HCT116 (cell line): ENCODE data around the gene CRHBP. TPM values are rescaled to one million over a fixed set of nuclear protein-coding genes. Genes with fewer than 3 reads are reported as not detected.

ENCODE experiments used
- ATAC-seq: fragments of 200-7000 bp; cut with Tn5 transposase; 2 replicates; pipeline ENCODE4 v1.9.1; 2020; ENCODE audit warnings: mild to moderate bottlenecking, moderate library complexity
- BruUV-seq: library from RNA; stranded (reverse); fragments of 400-500 nt; replicated peaks from 2 replicates; lab custom pipeline; 2021; lab: Mats Ljungman, UMichigan
- CTCF ChIA-PET: fragments of 300-600 bp; sonication (Branson Sonifier 250); formaldehyde crosslinking; loops from one replicate; lab custom pipeline; 2021; ENCODE audit warnings: antibody characterized with exemption; lab: Charles Lee
- POLR2A ChIA-PET: fragments of 300-600, 350-600 bp; sonication (Branson Sonifier 250); formaldehyde crosslinking; loops from one replicate; lab custom pipeline; 2021; ENCODE audit warnings: antibody characterized with exemption; lab: Charles Lee
- RAD21 ChIA-PET, 2 experiments: fragments of 300-600 bp; sonication (Branson Sonifier 250); formaldehyde crosslinking; loops; one replicate each; lab custom pipeline; 2023; ENCODE audit warnings: low total read pairs in 2 of 2; ENCODE audit not compliant: uncharacterized antibody in 2 of 2, unreplicated experiment in 2 of 2, low non-redundant PET in 1 of 2; lab: Charles Lee
- DNase-seq: peaks from one replicate; pipeline ENCODE4 v3.0.0-alpha.2; 2010; ENCODE audit warnings: low read depth, low spot score
- H2AFZ ChIP-seq: fragments of 200-600 bp; shearing (Covaris generic), sonication (generic); 2 replicates; pipeline ENCODE4 v1.6.1; 2017; ENCODE audit warnings: low read depth, mixed run types, mixed read lengths, antibody characterized with exemption, low read length; ENCODE audit not compliant: poor library complexity, severe bottlenecking
- H3K27ac ChIP-seq: 2 replicates; pipeline ENCODE4 v1.5.1; 2012; ENCODE audit warnings: low read depth, low read length
- H3K27me3 ChIP-seq: fragments of 200-600 bp; sonication (generic); 2 replicates; pipeline ENCODE4 v1.6.1; 2016; ENCODE audit warnings: mixed run types, low read length, mixed read lengths; ENCODE audit not compliant: insufficient read depth
- H3K36me3 ChIP-seq, 2 experiments: fragments of 200-500 bp in 1 of 2; fragments of 200-600 bp in 1 of 2; sonication (Bioruptor generic) in 1 of 2; sonication (generic) in 1 of 2; 2 replicates each; pipeline versions ENCODE4 v1.5.1 to v1.6.1; 2014 to 2016; ENCODE audit warnings: low read length in 2 of 2, inconsistent platforms in 1 of 2, mixed read lengths in 1 of 2, mixed run types in 1 of 2; ENCODE audit not compliant: insufficient read depth in 2 of 2, control insufficient read depth in 1 of 2
- H3K4me1 ChIP-seq, 2 experiments: fragments of 200-600 bp in 1 of 2; sonication (generic) in 1 of 2; 2 replicates each; pipeline versions ENCODE4 v1.5.1 to v1.6.1; 2012 to 2017; ENCODE audit warnings: low read length in 2 of 2, inconsistent platforms in 1 of 2, mild to moderate bottlenecking in 1 of 2, mixed read lengths in 1 of 2, mixed run types in 1 of 2, moderate library complexity in 1 of 2; ENCODE audit not compliant: insufficient read depth in 2 of 2, control insufficient read depth in 1 of 2
- H3K4me2 ChIP-seq: fragments of 200-600 bp; sonication (generic); 2 replicates; pipeline ENCODE4 v1.6.1; 2017; ENCODE audit warnings: mixed run types, low read length, mixed read lengths
- H3K4me3 ChIP-seq, 2 experiments: fragments of 200-600 bp in 1 of 2; sonication (generic) in 1 of 2; replicated peaks in 1 of 2; 2 replicates each; pipeline ENCODE4 v1.5.1; 2011 to 2016; ENCODE audit warnings: low read length in 2 of 2, control low read depth in 1 of 2, low read depth in 1 of 2, mild to moderate bottlenecking in 1 of 2, mixed read lengths in 1 of 2, mixed run types in 1 of 2
- H3K79me2 ChIP-seq: fragments of 200-600 bp; sonication (generic); 2 replicates; pipeline ENCODE4 v1.6.1; 2017; ENCODE audit warnings: mild to moderate bottlenecking, mixed run types, low read length, moderate library complexity, mixed read lengths; ENCODE audit not compliant: insufficient read depth
- H3K9ac ChIP-seq: fragments of 200-600 bp; sonication (generic); 2 replicates; pipeline ENCODE4 v1.6.1; 2016; ENCODE audit warnings: low read length, mixed read lengths
- H3K9me2 ChIP-seq: fragments of 200-600 bp; sonication (generic), shearing (Covaris generic); 2 replicates; pipeline ENCODE4 v1.6.1; 2017; ENCODE audit warnings: mixed run types, mild to moderate bottlenecking, moderate library complexity; ENCODE audit not compliant: insufficient read depth
- H3K9me3 ChIP-seq, 2 experiments: fragments of 200-500 bp in 1 of 2; fragments of 200-600 bp in 1 of 2; sonication (Bioruptor generic) in 1 of 2; sonication (generic) in 1 of 2; 2 replicates each; pipeline ENCODE4 v1.6.1; 2014 to 2017; ENCODE audit warnings: low read length in 2 of 2, mixed read lengths in 2 of 2, inconsistent platforms in 1 of 2, low read depth in 1 of 2, mild to moderate bottlenecking in 1 of 2, mixed run types in 1 of 2, moderate library complexity in 1 of 2; ENCODE audit not compliant: control insufficient read depth in 1 of 2, insufficient read depth in 1 of 2
- H4K20me1 ChIP-seq: fragments of 200-600 bp; sonication (generic), shearing (Covaris generic); 2 replicates; pipeline ENCODE4 v1.6.1; 2017; ENCODE audit warnings: mixed run types, mild to moderate bottlenecking, moderate library complexity; ENCODE audit not compliant: insufficient read depth
- CBX3 ChIP-seq: IDR thresholded peaks from 2 replicates; pipeline ENCODE4 v1.6.1; 2012; ENCODE audit warnings: low read depth
- CEBPB ChIP-seq: IDR thresholded peaks from 2 replicates; pipeline ENCODE4 v1.6.1; 2012; ENCODE audit warnings: low read depth
- FOSL1 ChIP-seq: IDR thresholded peaks from 2 replicates; pipeline ENCODE4 v1.6.1; 2012; ENCODE audit warnings: low read depth
- MAX ChIP-seq: IDR thresholded peaks from 2 replicates; pipeline ENCODE4 v1.6.1; 2012
- RAD21 ChIP-seq: IDR thresholded peaks from 2 replicates; pipeline ENCODE4 v1.6.1; 2012; ENCODE audit warnings: low read depth, mild to moderate bottlenecking
- SIN3A ChIP-seq: IDR thresholded peaks from 2 replicates; pipeline ENCODE4 v1.6.1; 2012; ENCODE audit warnings: low read depth
- SP1 ChIP-seq: IDR thresholded peaks from 2 replicates; pipeline ENCODE4 v1.6.1; 2012; ENCODE audit warnings: low read depth
- ZFX ChIP-seq: fragments of 450-650 bp; IDR thresholded peaks from 2 replicates; pipeline ENCODE4 v1.6.1; 2017
- ZNF274 ChIP-seq: fragments of 200-500 bp; sonication (Bioruptor generic); IDR thresholded peaks from 2 replicates; pipeline ENCODE4 v1.6.1; 2014; ENCODE audit warnings: mild to moderate bottlenecking, low read depth, low read length, inconsistent platforms
- intact Hi-C: fragments of 100-400 bp; cut with micrococcal nuclease; formaldehyde crosslinking; loops from 2 replicates; pipeline ENCODE4 v1.10.0; 2022
- total RNA-seq: library from RNA; stranded (reverse); gene quantifications from one replicate; pipeline ENCODE4 v1.2.1, GENCODE V29; 2021; ENCODE audit not compliant: unreplicated experiment
- TF ChIP-seq, protein P1 (sequence below): IDR thresholded peaks from 2 replicates; pipeline ENCODE4 v1.6.1; 2012

The CRHBP gene
- total RNA-seq, 1 experiment from 2014 or later = not detected

GRCh38 chr5:76999451-76999850, 46.6 kb downstream of the CRHBP start:
- H3K4me3 ChIP-seq = no peak overlapping the region
- BruUV-seq = no TSS peak
- no peak overlapping the region for H3K27ac ChIP-seq
- no peaks in the 10 kb centered on the region for H4K20me1 ChIP-seq
- H3K4me1 ChIP-seq = peaks cover 0 to 5% of the 10 kb centered on the region in 2 experiments; a peak in 1 of 4 replicates
- DNase-seq (no peak), ATAC-seq (no peak)
- no peaks in the 10 kb centered on the region for H3K9me3 ChIP-seq
- RAD21 ChIA-PET = no interaction called here
- intact Hi-C loops = no loop called here
- no peak overlapping the region for H3K9ac ChIP-seq
- no peaks in the 10 kb centered on the region for H3K27me3 ChIP-seq
- POLR2A ChIA-PET = no interaction called here
- no peaks in the 10 kb centered on the region for H3K79me2 ChIP-seq
- no peak overlapping the region for H2AFZ ChIP-seq
- no peak for TF ChIP-seq RAD21
- TF ChIP-seq FOSL1 = 0 out of 2 replicates have a peak, but pooled peaks have one; percentile 10
- TF ChIP-seq CEBPB = peak; percentile 53
- no peak for TF ChIP-seq ZNF274
- TF ChIP-seq, protein P1, sequence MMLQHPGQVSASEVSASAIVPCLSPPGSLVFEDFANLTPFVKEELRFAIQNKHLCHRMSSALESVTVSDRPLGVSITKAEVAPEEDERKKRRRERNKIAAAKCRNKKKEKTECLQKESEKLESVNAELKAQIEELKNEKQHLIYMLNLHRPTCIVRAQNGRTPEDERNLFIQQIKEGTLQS = 0 out of 2 replicates have a peak, but pooled peaks have one; percentile 26
- TF ChIP-seq MAX = no peak
- no peaks in the 10 kb centered on the region for H3K36me3 ChIP-seq
- CTCF ChIA-PET = no interaction called here
- no peak overlapping the region for H3K4me2 ChIP-seq
- H3K9me2 ChIP-seq = no peaks in the 10 kb centered on the region

- H3K9ac ChIP-seq = no peak overlapping the region
- no peaks in the 10 kb centered on the region for H3K36me3 ChIP-seq
- no TSS peak for BruUV-seq
- H3K4me2 ChIP-seq = no peak overlapping the region
- ChIA-PET POLR2A (no interaction called here), RAD21 (no interaction called here), CTCF (no interaction called here)
- no peaks in the 10 kb centered on the region for H3K9me3 ChIP-seq
- no peak overlapping the region for H3K27ac ChIP-seq
- intact Hi-C loops = no loop called here
- DNase-seq (no peak), ATAC-seq (no peak)
- H3K9me2 ChIP-seq = no peaks in the 10 kb centered on the region
- peak overlapping the region; percentile 4 for H2AFZ ChIP-seq
- no peak overlapping the region for H3K4me3 ChIP-seq
- TF ChIP-seq ZFX (no peak), SIN3A (no peak), SP1 (no peak), CBX3 (no peak)
- no peaks in the 10 kb centered on the region for H4K20me1 ChIP-seq
- H3K4me1 ChIP-seq = peaks cover 0 to 5% of the 10 kb centered on the region in 2 experiments; a peak in 1 of 4 replicates
- no peaks in the 10 kb centered on the region for H3K79me2 ChIP-seq
- H3K27me3 ChIP-seq = no peaks in the 10 kb centered on the region
These were observed 50.4 kb downstream of the CRHBP start for GRCh38 chr5:77003246-77003645.
